ENCODE measurements around the gene ROGDI. TPM values are rescaled to one million over a fixed set of nuclear protein-coding genes. Genes with fewer than 3 reads are reported as not detected.

Gene ROGDI
- total and polyA plus RNA-seq, 10 of the 15 experiments (the other 5 are each of a cell fraction or from before 2014, with no cell fraction given) = 0.40 to 23.5 (median 12.3) TPM

- ChIA-PET CTCF (interaction anchor here (1.1 kb wide), 1 partner anchor 54 kb away, joined by 3 read pairs; the partner anchor contains the start of genes ANKS3 and DNAAF8), SMC1A (ENCODE audit: uncharacterized antibody, unreplicated experiment) (no interaction called here), POLR2A (no interaction called here), RAD21 (ENCODE audit: unreplicated experiment) (no interaction called here)
- H3K4me1 ChIP-seq (ENCODE audit: control insufficient read depth, insufficient read depth, low read length) = no peaks in the 10 kb centered on the region
- no peak for TF ChIP-seq RAD51 (IDR thresholded peaks at IDR 0.05)
- TF ChIP-seq CREB1 (IDR thresholded peaks at IDR 0.05; ENCODE audit: low read depth) = no peak
- TF ChIP-seq, protein P1, sequence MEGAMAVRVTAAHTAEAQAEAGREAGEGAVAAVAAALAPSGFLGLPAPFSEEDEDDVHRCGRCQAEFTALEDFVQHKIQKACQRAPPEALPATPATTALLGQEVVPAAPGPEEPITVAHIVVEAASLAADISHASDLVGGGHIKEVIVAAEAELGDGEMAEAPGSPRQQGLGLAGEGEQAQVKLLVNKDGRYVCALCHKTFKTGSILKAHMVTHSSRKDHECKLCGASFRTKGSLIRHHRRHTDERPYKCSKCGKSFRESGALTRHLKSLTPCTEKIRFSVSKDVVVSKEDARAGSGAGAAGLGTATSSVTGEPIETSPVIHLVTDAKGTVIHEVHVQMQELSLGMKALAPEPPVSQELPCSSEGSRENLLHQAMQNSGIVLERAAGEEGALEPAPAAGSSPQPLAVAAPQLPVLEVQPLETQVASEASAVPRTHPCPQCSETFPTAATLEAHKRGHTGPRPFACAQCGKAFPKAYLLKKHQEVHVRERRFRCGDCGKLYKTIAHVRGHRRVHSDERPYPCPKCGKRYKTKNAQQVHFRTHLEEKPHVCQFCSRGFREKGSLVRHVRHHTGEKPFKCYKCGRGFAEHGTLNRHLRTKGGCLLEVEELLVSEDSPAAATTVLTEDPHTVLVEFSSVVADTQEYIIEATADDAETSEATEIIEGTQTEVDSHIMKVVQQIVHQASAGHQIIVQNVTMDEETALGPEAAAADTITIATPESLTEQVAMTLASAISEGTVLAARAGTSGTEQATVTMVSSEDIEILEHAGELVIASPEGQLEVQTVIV (IDR thresholded peaks at IDR 0.05; ENCODE audit: borderline replicate concordance, partially characterized antibody) = no peak
- TF ChIP-seq YY1 (IDR thresholded peaks at IDR 0.05; ENCODE audit: low read depth, low read length) = no peak
- TF ChIP-seq POLR2AphosphoS5 (IDR thresholded peaks at IDR 0.05; ENCODE audit: low read length) = no peak
- TF ChIP-seq POLR2A (IDR thresholded peaks at IDR 0.05; ENCODE audit: low read depth, low read length) = no peak
- no peak for TF ChIP-seq SPI1 (IDR thresholded peaks at IDR 0.05; ENCODE audit: borderline replicate concordance, insufficient read depth, low read depth, low read length)
- TF ChIP-seq POU2F2 (IDR thresholded peaks at IDR 0.05; ENCODE audit: borderline replicate concordance, low read depth, low read length) = no peak
- no peak for TF ChIP-seq PAX8 (IDR thresholded peaks at IDR 0.05)
- no peak for TF ChIP-seq KLF5 (IDR thresholded peaks at IDR 0.05; ENCODE audit: partially characterized antibody)
- TF ChIP-seq NBN (IDR thresholded peaks at IDR 0.05) = no peak
- TF ChIP-seq SIX5 (IDR thresholded peaks at IDR 0.05; ENCODE audit: low read depth, low read length, severe bottlenecking) = no peak
- no peaks in the 10 kb centered on the region for H3K27me3 ChIP-seq (replicated peaks in 1 of 2; ENCODE audit: control insufficient read depth in 2 of 2, insufficient read depth in 2 of 2, low read length in 1 of 2)
- no peak within 1 kb of the TSS for H3K9ac ChIP-seq (ENCODE audit: control insufficient read depth, insufficient read depth, low read length)
- H3K27ac ChIP-seq (ENCODE audit: control insufficient read depth, insufficient read depth) = no peak within 1 kb of the TSS
- WGBS (ENCODE audit: insufficient coverage, insufficient replicate concordance, low lambda C conversion rate, missing lambda C conversion rate) = 42% methylated on average over 12 of the region's 14 CpGs
- in situ Hi-C loops (cut with MboI) = no loop called here
- no peaks in the 10 kb centered on the region for H3K79me2 ChIP-seq (ENCODE audit: control insufficient read depth, insufficient read depth, low read length)
- intact Hi-C loops (cut with micrococcal nuclease; ENCODE audit: unreplicated experiment) = no loop called here
- no peak within 1 kb of the TSS for H2AFZ ChIP-seq (ENCODE audit: control insufficient read depth, low read depth, low read length)
- no TSS peak for BruUV-seq (replicated peaks)
- ATAC-seq (no peak), FAIRE-seq (no peak), DNase-seq (ENCODE audit: low read depth, low spot score) (no peak)
- H3K4me2 ChIP-seq (ENCODE audit: control insufficient read depth, insufficient read depth) = no peak within 1 kb of the TSS
- no peak within 1 kb of the TSS for H3K4me3 ChIP-seq
- no peaks in the 10 kb centered on the region for H3K36me3 ChIP-seq (ENCODE audit: control insufficient read depth in 2 of 2, insufficient read depth in 2 of 2, low read length in 1 of 2)
- no peaks in the 10 kb centered on the region for H3K9me3 ChIP-seq (replicated peaks; ENCODE audit: control insufficient read depth, insufficient read depth, low read length)
- no peaks in the 10 kb centered on the region for H4K20me1 ChIP-seq (ENCODE audit: control insufficient read depth, insufficient read depth)
Measured at GRCh38 chr16:4787627-4788482, 14.6 kb downstream of the ROGDI start, which contains the start of gene SEPTIN12. TSS of gene SEPTIN12 (minus strand) at chr16:4788345. CDS start at chr16:4787645, 700 bp downstream.
